ENCODE data around the gene GLI2. TPM values are rescaled to one million over a fixed set of nuclear protein-coding genes. Genes with fewer than 3 reads are reported as not detected.

GLI2 gene
- polyA plus RNA-seq, 4 donors: 1.2 to 3.6 TPM; not detected in 2

- no peaks in the 10 kb centered on the region for H3K9me3 ChIP-seq (ENCODE audit: control insufficient read depth in 2 of 2, insufficient read depth in 1 of 2, low read depth in 1 of 2, low read length in 1 of 2)
- DNase-seq (no peak), FAIRE-seq (no peak)
- H3K4me1 ChIP-seq (ENCODE audit: control insufficient read depth in 3 of 3, insufficient read depth in 2 of 3, low read depth in 1 of 3, low read length in 2 of 3): no peaks in the 10 kb centered on the region
- H3K27me3 ChIP-seq (ENCODE audit: control insufficient read depth in 3 of 3, insufficient read depth in 3 of 3, low read length in 3 of 3): peaks cover under 1 to 26% (median 4%) of the 10 kb centered on the region in 3 donors
- no peak overlapping the region for H3K4me3 ChIP-seq (ENCODE audit: low read depth in 1 of 3, low read length in 3 of 3)
- no peak overlapping the region for H3K27ac ChIP-seq (ENCODE audit: low read depth in 1 of 3, low read length in 2 of 3)
- H3K36me3 ChIP-seq (ENCODE audit: control insufficient read depth in 3 of 3, insufficient read depth in 2 of 3, low read depth in 1 of 3, low read length in 3 of 3): no peaks in the 10 kb centered on the region
These were observed 13.1 kb downstream of the GLI2 start for GRCh38 chr2:120748741-120749140.

- no peaks in the 10 kb centered on the region for H3K4me1 ChIP-seq (ENCODE audit: control insufficient read depth in 3 of 3, insufficient read depth in 2 of 3, low read depth in 1 of 3, low read length in 2 of 3)
- H3K9me3 ChIP-seq (ENCODE audit: control insufficient read depth in 2 of 2, insufficient read depth in 1 of 2, low read depth in 1 of 2, low read length in 1 of 2): no peaks in the 10 kb centered on the region
- WGBS, 3 donors: 63 to 64% (median 64%) methylated on average over 11 of the region's 11 CpGs
- no peak overlapping the region for H3K27ac ChIP-seq (ENCODE audit: low read depth in 1 of 3, low read length in 2 of 3)
- H3K36me3 ChIP-seq (ENCODE audit: control insufficient read depth in 3 of 3, insufficient read depth in 2 of 3, low read depth in 1 of 3, low read length in 3 of 3): no peaks in the 10 kb centered on the region
- FAIRE-seq: no peak
- peaks cover 0 to 18% (median 4%) of the 10 kb centered on the region in 3 donors for H3K27me3 ChIP-seq (ENCODE audit: control insufficient read depth in 3 of 3, insufficient read depth in 3 of 3, low read length in 3 of 3)
- DNase-seq: no peak
- no peak overlapping the region for H3K4me3 ChIP-seq (ENCODE audit: low read depth in 1 of 3, low read length in 3 of 3)
These were observed 14.1 kb downstream of the GLI2 start for GRCh38 chr2:120749506-120750431.

GRCh38 chr2:120750488-120751210, 15.0 kb downstream of the GLI2 start:
- DNase-seq (no peak), FAIRE-seq (no peak)
- Histone ChIP-seq H3K4me3 (ENCODE audit: low read depth in 1 of 3, low read length in 3 of 3) (no peak overlapping the region), H3K27me3 (ENCODE audit: control insufficient read depth in 3 of 3, insufficient read depth in 3 of 3, low read length in 3 of 3) (peaks cover 0 to 12% (median 4%) of the 10 kb centered on the region in 3 donors), H3K36me3 (ENCODE audit: control insufficient read depth in 3 of 3, insufficient read depth in 2 of 3, low read depth in 1 of 3, low read length in 3 of 3) (no peaks in the 10 kb centered on the region), H3K4me1 (ENCODE audit: control insufficient read depth in 3 of 3, insufficient read depth in 2 of 3, low read depth in 1 of 3, low read length in 2 of 3) (no peaks in the 10 kb centered on the region), H3K27ac (ENCODE audit: low read depth in 1 of 3, low read length in 2 of 3) (no peak overlapping the region), H3K9me3 (ENCODE audit: control insufficient read depth in 2 of 2, insufficient read depth in 1 of 2, low read depth in 1 of 2, low read length in 1 of 2) (no peaks in the 10 kb centered on the region)
- 80 to 85% (median 80%) methylated on average over 13 of the region's 13 CpGs for WGBS, 3 donors

- DNase-seq (no peak), FAIRE-seq (no peak)
- peaks cover 0 to 8% (median 4%) of the 10 kb centered on the region in 3 donors for H3K27me3 ChIP-seq (ENCODE audit: control insufficient read depth in 3 of 3, insufficient read depth in 3 of 3, low read length in 3 of 3)
- no peaks in the 10 kb centered on the region for H3K9me3 ChIP-seq (ENCODE audit: control insufficient read depth in 2 of 2, insufficient read depth in 1 of 2, low read depth in 1 of 2, low read length in 1 of 2)
- H3K27ac ChIP-seq (ENCODE audit: low read depth in 1 of 3, low read length in 2 of 3): no peak overlapping the region
- 33 to 43% (median 41%) methylated on average over 1 of the region's 1 CpG for WGBS, 3 donors
- H3K4me3 ChIP-seq (ENCODE audit: low read depth in 1 of 3, low read length in 3 of 3): no peak overlapping the region
- H3K4me1 ChIP-seq (ENCODE audit: control insufficient read depth in 3 of 3, insufficient read depth in 2 of 3, low read depth in 1 of 3, low read length in 2 of 3): no peaks in the 10 kb centered on the region
- H3K36me3 ChIP-seq (ENCODE audit: control insufficient read depth in 3 of 3, insufficient read depth in 2 of 3, low read depth in 1 of 3, low read length in 3 of 3): no peaks in the 10 kb centered on the region
These were observed 15.9 kb downstream of the GLI2 start for GRCh38 chr2:120751553-120751952.

GRCh38 chr2:120754067-120754960, 18.6 kb downstream of the GLI2 start:
- 54 to 72% (median 59%) methylated on average over 14 of the region's 14 CpGs for WGBS, 3 donors
- Histone ChIP-seq H3K27ac (ENCODE audit: low read depth in 1 of 3, low read length in 2 of 3) (no peak overlapping the region), H3K4me1 (ENCODE audit: control insufficient read depth in 3 of 3, insufficient read depth in 2 of 3, low read depth in 1 of 3, low read length in 2 of 3) (peaks cover 0 to 21% (median 0%) of the 10 kb centered on the region in 3 donors), H3K27me3 (ENCODE audit: control insufficient read depth in 3 of 3, insufficient read depth in 3 of 3, low read length in 3 of 3) (peaks cover 0 to 3% (median 0%) of the 10 kb centered on the region in 3 donors), H3K9me3 (ENCODE audit: control insufficient read depth in 2 of 2, insufficient read depth in 1 of 2, low read depth in 1 of 2, low read length in 1 of 2) (no peaks in the 10 kb centered on the region), H3K36me3 (ENCODE audit: control insufficient read depth in 3 of 3, insufficient read depth in 2 of 3, low read depth in 1 of 3, low read length in 3 of 3) (no peaks in the 10 kb centered on the region), H3K4me3 (ENCODE audit: low read depth in 1 of 3, low read length in 3 of 3) (no peak overlapping the region)
- FAIRE-seq (no peak), DNase-seq (no peak)

GRCh38 chr2:120758181-120759144, 22.8 kb downstream of the GLI2 start:
- 49 to 60% (median 58%) methylated on average over 15 to 16 of the region's 16 CpGs for WGBS, 3 donors
- Histone ChIP-seq H3K4me3 (ENCODE audit: low read depth in 1 of 3, low read length in 3 of 3) (no peak overlapping the region), H3K27me3 (ENCODE audit: control insufficient read depth in 3 of 3, insufficient read depth in 3 of 3, low read length in 3 of 3) (peaks cover 0 to 1% (median 0%) of the 10 kb centered on the region in 3 donors), H3K36me3 (ENCODE audit: control insufficient read depth in 3 of 3, insufficient read depth in 2 of 3, low read depth in 1 of 3, low read length in 3 of 3) (peaks cover 0 to 2% (median 0%) of the 10 kb centered on the region in 3 donors), H3K9me3 (ENCODE audit: control insufficient read depth in 2 of 2, insufficient read depth in 1 of 2, low read depth in 1 of 2, low read length in 1 of 2) (no peaks in the 10 kb centered on the region), H3K27ac (ENCODE audit: low read depth in 1 of 3, low read length in 2 of 3) (peak overlapping the region; percentile 12 to 67 (median 56)), H3K4me1 (ENCODE audit: control insufficient read depth in 3 of 3, insufficient read depth in 2 of 3, low read depth in 1 of 3, low read length in 2 of 3) (peaks cover 0 to 24% (median 0%) of the 10 kb centered on the region in 3 donors)
- DNase-seq: peak in 1 of 2 donors; percentile 66
- FAIRE-seq: no peak

- FAIRE-seq: no peak
- Histone ChIP-seq H3K4me3 (ENCODE audit: low read depth in 1 of 3, low read length in 3 of 3) (no peak overlapping the region), H3K4me1 (ENCODE audit: control insufficient read depth in 3 of 3, insufficient read depth in 2 of 3, low read depth in 1 of 3, low read length in 2 of 3) (peaks cover 0 to 26% (median 0%) of the 10 kb centered on the region in 3 donors), H3K27ac (ENCODE audit: low read depth in 1 of 3, low read length in 2 of 3) (peak overlapping the region in 1 of 3 donors; percentile 56), H3K27me3 (ENCODE audit: control insufficient read depth in 3 of 3, insufficient read depth in 3 of 3, low read length in 3 of 3) (peaks cover 0 to 1% (median 0%) of the 10 kb centered on the region in 3 donors), H3K9me3 (ENCODE audit: control insufficient read depth in 2 of 2, insufficient read depth in 1 of 2, low read depth in 1 of 2, low read length in 1 of 2) (no peaks in the 10 kb centered on the region), H3K36me3 (ENCODE audit: control insufficient read depth in 3 of 3, insufficient read depth in 2 of 3, low read depth in 1 of 3, low read length in 3 of 3) (peaks cover 0 to 2% (median 0%) of the 10 kb centered on the region in 3 donors)
- 60 to 72% (median 68%) methylated on average over 7 of the region's 7 CpGs for WGBS, 3 donors
- DNase-seq: no peak
These were observed 24.1 kb downstream of the GLI2 start for GRCh38 chr2:120759543-120760331.
